ENCODE data around the gene ZNF548. TPM values are rescaled to one million over a fixed set of nuclear protein-coding genes. Genes with fewer than 3 reads are reported as not detected.

ZNF548 gene
- total RNA-seq, 1 experiment from 2014 or later: 16.9 TPM

DNA sequence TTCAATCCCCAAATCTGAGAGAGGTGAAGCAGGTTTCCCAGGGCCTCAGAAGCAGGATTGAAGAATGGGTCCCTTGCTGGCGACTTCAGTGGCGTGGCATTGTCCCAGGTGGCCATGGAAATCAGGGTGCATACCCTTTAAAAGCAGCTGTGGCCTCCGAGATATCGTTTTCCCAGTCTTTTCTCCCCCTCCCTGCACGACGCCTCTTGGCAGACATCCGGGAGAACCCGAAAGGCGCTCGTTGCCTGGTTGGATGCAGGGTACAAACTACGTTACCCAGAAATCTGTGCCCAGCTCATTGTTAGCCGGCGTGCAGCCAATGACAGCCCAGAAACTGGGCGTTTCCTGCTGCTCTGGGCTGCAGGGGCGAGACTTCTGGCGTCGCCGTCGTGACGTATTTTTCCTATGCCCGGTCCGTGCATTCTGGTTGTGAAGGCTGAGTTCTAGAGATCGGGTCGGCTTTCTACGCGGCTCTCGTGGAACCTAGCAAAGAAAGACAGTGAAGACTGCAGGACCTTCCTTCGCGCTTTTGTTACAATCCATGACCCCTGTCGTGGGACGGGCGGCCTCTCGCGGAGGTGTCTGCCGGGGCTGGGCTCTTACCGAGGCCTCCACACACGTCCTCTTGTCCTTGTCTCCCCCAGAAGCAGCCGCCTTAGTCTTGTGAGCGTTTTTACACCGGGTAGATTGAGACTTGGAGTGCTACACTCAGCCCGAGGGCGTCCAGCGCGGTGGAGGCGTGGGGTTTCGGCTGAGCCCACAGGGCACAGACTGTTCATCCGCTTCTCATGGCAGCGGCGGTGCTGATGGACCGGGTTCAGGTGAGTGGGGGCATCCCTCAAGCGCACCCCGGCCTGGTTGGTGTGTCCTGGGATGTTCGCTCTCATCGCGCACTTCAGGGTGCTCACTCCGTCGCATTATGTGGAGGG is 38.5 kb upstream of the ZNF548 start, which contains the start of gene ZNF304:
Gene ZNF304, plus strand, starts transcription at position 395 of the 929 bp plus-strand sequence. Its CDS starts 394 bp downstream, at position 789.
- POLR2A ChIA-PET (ENCODE audit: low non-redundant PET): interaction anchor here (0.5 to 0.7 kb wide), 3 partner anchors 30 to 1228 kb away, joined by 3 to 4 read pairs (median 3); partner anchors contain the start of gene ZNF606
- Histone ChIP-seq H3K4me3 (ENCODE audit: low read depth, low read length, poor library complexity, severe bottlenecking) (peak within 1 kb of the TSS; percentile 94), H3K9me3 (ENCODE audit: low read depth, low read length, poor library complexity, severe bottlenecking) (no peaks in the 10 kb centered on the region), H3K36me3 (ENCODE audit: insufficient read depth, low read length, poor library complexity, severe bottlenecking) (peaks cover 20% of the 10 kb centered on the region), H3K27ac (ENCODE audit: low read depth, low read length, poor library complexity, severe bottlenecking) (peak within 1 kb of the TSS; percentile 80), H3K4me1 (ENCODE audit: insufficient read depth, low read length, poor library complexity, severe bottlenecking) (peaks cover 6% of the 10 kb centered on the region), H3K27me3 (replicated peaks; ENCODE audit: insufficient read depth, low read depth, low read length, poor library complexity) (no peaks in the 10 kb centered on the region)
- BruUV-seq (replicated peaks): no TSS peak
- no peak for TF ChIP-seq EZH2 (IDR thresholded peaks at IDR 0.05; ENCODE audit: borderline replicate concordance, low read depth, low read length, poor library complexity, severe bottlenecking)
- TF ChIP-seq, protein P1, sequence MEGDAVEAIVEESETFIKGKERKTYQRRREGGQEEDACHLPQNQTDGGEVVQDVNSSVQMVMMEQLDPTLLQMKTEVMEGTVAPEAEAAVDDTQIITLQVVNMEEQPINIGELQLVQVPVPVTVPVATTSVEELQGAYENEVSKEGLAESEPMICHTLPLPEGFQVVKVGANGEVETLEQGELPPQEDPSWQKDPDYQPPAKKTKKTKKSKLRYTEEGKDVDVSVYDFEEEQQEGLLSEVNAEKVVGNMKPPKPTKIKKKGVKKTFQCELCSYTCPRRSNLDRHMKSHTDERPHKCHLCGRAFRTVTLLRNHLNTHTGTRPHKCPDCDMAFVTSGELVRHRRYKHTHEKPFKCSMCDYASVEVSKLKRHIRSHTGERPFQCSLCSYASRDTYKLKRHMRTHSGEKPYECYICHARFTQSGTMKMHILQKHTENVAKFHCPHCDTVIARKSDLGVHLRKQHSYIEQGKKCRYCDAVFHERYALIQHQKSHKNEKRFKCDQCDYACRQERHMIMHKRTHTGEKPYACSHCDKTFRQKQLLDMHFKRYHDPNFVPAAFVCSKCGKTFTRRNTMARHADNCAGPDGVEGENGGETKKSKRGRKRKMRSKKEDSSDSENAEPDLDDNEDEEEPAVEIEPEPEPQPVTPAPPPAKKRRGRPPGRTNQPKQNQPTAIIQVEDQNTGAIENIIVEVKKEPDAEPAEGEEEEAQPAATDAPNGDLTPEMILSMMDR (conservative IDR thresholded peaks at IDR 0.05; ENCODE audit: low read depth, low read length): no peak
- intact Hi-C loops (cut with micrococcal nuclease; ENCODE audit: unreplicated experiment): no loop called here
- peak; percentile 98 for DNase-seq (ENCODE audit: low spot score)
- CTCF ChIA-PET: no interaction called here

DNA sequence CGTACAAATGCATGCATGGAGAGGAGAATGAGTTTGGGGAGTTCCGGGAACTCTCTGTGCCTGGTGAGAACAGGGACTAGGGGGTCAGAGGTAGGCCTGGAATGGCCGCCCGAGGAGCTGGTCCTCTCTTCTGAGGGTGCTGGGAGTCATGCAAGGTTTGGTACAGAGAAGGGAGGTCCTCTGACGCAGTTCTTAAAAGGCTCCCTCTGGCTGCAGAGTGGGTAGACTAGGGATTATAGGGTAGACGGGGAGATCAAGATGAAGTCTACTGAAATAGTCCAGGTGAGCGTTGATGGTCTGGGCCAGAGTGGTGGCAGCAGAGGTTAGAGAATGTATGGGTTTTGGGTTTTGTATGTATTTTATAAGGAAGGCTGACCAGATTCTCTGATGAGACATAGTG is 37.8 kb upstream of the ZNF548 start:
- DNase-seq (ENCODE audit: low spot score): no peak
- H3K27ac ChIP-seq (ENCODE audit: low read depth, low read length, poor library complexity, severe bottlenecking): peak overlapping the region; percentile 80
- intact Hi-C loops (cut with micrococcal nuclease; ENCODE audit: unreplicated experiment): no loop called here
- TSS peak; percentile 43 for BruUV-seq (replicated peaks)
- TF ChIP-seq EZH2 (IDR thresholded peaks at IDR 0.05; ENCODE audit: borderline replicate concordance, low read depth, low read length, poor library complexity, severe bottlenecking): no peak
- TF ChIP-seq, protein P1 (conservative IDR thresholded peaks at IDR 0.05; ENCODE audit: low read depth, low read length): no peak
- CTCF ChIA-PET: no interaction called here
- peaks cover 6% of the 10 kb centered on the region for H3K4me1 ChIP-seq (ENCODE audit: insufficient read depth, low read length, poor library complexity, severe bottlenecking)
- H3K9me3 ChIP-seq (ENCODE audit: low read depth, low read length, poor library complexity, severe bottlenecking): peaks cover 3% of the 10 kb centered on the region
- H3K4me3 ChIP-seq (ENCODE audit: low read depth, low read length, poor library complexity, severe bottlenecking): peak overlapping the region; percentile 94
- peaks cover 28% of the 10 kb centered on the region for H3K36me3 ChIP-seq (ENCODE audit: insufficient read depth, low read length, poor library complexity, severe bottlenecking)
- H3K27me3 ChIP-seq (replicated peaks; ENCODE audit: insufficient read depth, low read depth, low read length, poor library complexity): no peaks in the 10 kb centered on the region
- POLR2A ChIA-PET (ENCODE audit: low non-redundant PET): no interaction called here

DNA sequence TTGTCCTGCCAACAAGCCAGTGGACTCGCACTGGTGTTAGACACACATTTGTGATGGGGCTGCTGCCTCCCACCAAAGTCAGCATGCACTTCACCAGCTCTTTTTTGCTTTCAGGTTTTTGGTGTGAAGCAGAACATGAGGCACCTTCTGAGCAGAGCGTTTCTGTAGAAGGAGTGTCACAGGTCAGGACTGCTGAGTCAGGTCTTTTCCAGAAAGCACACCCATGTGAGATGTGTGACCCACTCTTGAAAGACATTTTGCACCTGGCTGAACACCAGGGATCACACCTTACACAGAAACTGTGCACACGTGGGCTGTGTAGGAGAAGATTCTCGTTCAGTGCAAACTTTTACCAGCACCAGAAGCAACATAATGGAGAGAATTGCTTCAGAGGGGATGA is 33.7 kb upstream of the ZNF548 start:
- Histone ChIP-seq H3K27me3 (replicated peaks; ENCODE audit: insufficient read depth, low read depth, low read length, poor library complexity) (no peaks in the 10 kb centered on the region), H3K9me3 (ENCODE audit: low read depth, low read length, poor library complexity, severe bottlenecking) (peaks cover 12% of the 10 kb centered on the region), H3K27ac (ENCODE audit: low read depth, low read length, poor library complexity, severe bottlenecking) (no peak overlapping the region), H3K4me1 (ENCODE audit: insufficient read depth, low read length, poor library complexity, severe bottlenecking) (peaks cover 6% of the 10 kb centered on the region), H3K4me3 (ENCODE audit: low read depth, low read length, poor library complexity, severe bottlenecking) (no peak overlapping the region), H3K36me3 (ENCODE audit: insufficient read depth, low read length, poor library complexity, severe bottlenecking) (peaks cover 41% of the 10 kb centered on the region)
- BruUV-seq (replicated peaks): no TSS peak
- ChIA-PET CTCF (no interaction called here), POLR2A (ENCODE audit: low non-redundant PET) (no interaction called here)
- TF ChIP-seq, protein P1 (conservative IDR thresholded peaks at IDR 0.05; ENCODE audit: low read depth, low read length): no peak
- no peak for TF ChIP-seq EZH2 (IDR thresholded peaks at IDR 0.05; ENCODE audit: borderline replicate concordance, low read depth, low read length, poor library complexity, severe bottlenecking)
- intact Hi-C loops (cut with micrococcal nuclease; ENCODE audit: unreplicated experiment): no loop called here
- no peak for DNase-seq (ENCODE audit: low spot score)
